ENCODE measurements around the gene PRKG1.
"Not testable (repeated sequence)": the region's sequence is repeated elsewhere in the genome, so short reads cannot be mapped to it uniquely, and the experiment has no call there.

Gene PRKG1

DNA sequence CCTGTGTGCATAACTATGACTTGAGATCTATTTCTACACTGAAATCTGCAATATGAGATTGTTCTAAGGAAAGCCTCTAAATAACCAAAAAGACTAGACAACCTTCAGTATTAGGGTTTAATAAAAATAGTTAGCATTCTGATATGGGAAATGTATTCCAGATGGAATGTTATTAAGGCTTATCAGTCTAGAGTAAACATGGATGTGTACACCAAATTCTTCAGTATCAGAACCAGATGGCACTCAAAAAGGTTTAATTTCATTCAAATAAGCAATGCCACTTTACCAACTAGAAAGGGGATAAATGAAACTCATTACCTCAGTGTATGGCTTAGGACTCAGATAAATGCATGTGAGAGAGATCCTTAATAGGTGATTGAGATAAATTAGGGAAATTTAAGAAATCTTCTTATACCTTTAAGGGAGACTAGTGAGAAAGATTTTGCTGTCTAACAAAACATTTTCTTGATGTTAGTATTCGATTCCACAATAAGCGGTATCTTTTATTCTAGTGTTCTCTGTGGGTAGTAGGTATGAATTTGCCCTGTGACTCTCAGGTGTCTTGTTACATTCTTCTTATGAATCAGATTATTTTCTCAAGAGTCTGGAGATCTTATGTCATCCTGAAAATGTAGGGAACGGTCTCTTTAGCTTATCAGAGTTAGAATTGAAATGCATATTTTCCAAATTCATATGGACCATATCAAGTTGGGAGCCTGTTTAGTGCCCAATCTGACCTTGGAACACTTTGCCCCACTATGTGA is 159.2 kb downstream of the PRKG1 start:
- no peak for DNase-seq

DNA sequence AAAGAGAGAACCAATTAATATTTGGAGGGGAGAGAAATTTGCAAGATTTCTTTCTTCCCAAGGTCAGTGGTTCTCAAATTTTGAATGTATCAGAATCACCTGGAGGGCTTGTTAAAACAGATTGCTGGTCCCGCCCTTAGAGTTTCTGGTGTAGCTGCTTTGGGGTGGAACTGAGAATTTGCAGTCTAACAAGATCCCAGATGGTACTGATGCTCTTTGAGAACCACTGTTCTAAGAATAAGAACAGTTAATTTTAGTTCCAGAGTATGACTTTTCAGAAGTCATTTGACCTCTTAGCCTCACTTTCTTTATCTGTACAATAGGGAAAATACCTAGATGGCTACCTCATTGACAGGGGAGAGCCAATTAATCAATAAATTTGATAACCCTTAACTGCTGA is 161.6 kb downstream of the PRKG1 start:
- no peak for DNase-seq

GRCh38 chr10:51239006-51239405 is 164.7 kb downstream of the PRKG1 start:
- no peak for DNase-seq

DNA sequence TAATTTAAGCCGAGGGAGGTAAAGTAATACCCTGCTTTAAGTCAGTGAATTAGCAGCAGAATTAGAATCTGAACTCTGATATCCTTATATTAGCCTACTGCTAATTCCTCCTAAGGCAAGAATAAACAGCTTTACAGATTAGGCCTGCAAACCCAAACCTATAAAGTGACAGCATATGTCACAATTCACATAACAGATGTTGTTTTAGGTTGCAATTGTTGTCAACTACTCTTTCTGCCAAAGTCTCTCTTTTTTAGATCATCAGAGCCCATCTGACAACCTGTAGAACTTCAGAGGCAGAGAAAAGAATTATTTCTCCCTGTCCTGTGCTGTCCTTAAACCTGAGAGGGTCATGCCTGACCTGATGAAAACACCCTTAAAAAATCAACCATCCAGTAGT is 167.2 kb downstream of the PRKG1 start:
- DNase-seq, result no peak

DNA sequence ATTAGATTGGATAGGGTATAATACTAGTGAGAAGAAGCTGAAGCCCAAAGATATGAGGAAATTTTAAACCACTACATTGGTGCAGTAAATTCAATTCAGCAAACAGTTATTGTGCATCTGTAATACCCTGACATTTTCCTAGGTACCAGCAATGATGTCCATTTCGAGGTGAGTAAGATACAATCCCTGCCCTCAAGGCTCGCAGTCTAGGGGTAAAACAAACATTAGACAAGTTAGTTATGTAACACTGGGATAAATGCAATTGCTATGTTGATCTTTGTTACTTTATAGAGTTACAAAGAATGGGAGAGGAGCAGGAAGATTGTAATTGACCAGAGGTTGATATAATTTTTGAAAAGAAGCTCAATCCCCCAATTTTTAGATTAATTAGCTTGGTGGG is 168.1 kb downstream of the PRKG1 start:
- DNase-seq, result no peak

DNA sequence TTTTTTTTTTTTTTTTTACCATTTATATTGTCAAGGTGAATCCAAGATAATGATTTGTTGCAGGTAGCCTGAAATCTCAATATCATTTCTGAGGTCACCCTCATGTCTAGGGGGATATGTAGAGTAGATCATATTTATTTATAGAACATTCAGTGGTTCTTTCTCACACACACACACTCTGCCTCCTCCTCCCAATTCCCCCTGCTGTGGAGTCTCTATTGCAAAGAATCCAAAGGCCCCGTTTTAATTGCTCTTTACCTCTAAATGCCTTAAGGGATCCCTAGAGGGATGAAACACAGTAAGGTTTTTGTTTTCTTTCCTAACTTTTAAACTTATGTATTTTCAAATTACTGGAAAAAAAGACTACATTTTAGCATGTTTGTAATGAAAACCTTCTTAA is 170.0 kb downstream of the PRKG1 start:
- DNase-seq, result no peak

DNA sequence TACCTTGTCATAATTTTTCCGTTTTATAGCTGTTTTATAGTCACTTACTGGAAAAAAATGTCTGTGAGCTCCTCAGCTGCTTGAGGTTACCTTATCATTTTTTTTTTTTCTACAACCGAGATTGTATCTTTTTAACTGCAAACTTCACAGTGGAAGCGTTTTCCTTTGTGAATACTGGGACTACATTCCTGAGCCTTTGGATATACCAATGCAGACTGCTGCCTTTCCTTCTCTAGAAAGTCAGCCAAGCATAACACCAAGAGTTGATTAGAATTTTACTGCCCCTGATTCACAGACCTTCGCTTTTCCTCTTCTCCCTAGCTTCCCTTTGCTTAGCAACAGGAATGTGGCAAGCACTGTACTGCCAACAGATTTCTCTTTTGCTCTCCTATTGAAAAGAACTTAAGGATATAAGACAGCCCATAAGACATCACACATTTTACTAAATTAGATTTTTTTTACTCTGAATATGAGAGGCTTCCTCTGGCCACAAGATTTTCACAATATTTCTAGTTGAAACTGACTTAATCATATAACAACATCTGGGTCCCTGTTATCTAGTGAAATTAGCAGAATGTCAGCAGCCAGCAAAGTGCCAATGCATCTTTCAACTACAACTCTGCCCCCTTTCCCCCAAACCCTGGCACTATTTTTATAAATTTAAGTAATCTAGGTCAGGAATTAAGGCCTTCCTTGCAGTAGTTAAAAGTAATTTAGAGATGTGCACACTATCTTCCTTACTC is 170.6 kb downstream of the PRKG1 start:
- DNase-seq, result no peak

GRCh38 chr10:51246156-51246555 is 171.9 kb downstream of the PRKG1 start:
- no peak for DNase-seq

GRCh38 chr10:51250278-51250920 is 176.1 kb downstream of the PRKG1 start:
- no peak for DNase-seq

- DNase-seq, result no peak
Measured at GRCh38 chr10:51251110-51251509, 176.8 kb downstream of the PRKG1 start.

DNA sequence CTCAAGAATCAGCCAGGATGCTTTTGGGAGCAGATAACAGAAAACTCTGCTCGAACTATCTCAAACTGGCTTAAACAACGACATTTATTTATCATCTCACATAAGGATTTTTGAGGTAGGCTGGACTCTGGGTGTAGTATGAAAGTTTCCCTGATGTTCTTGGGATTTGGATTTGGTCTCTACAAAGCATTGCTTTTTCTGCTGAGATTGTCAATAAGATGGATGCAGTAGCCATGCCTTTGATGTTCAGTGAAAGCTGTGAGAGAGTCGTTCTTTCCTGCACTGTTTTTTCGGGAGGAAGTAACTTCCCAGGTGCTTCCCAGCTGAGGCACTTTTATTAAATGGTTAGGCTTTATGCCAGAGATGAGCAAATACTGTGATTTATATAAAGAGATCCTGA is 181.1 kb downstream of the PRKG1 start:
- DNase-seq, result no peak

DNA sequence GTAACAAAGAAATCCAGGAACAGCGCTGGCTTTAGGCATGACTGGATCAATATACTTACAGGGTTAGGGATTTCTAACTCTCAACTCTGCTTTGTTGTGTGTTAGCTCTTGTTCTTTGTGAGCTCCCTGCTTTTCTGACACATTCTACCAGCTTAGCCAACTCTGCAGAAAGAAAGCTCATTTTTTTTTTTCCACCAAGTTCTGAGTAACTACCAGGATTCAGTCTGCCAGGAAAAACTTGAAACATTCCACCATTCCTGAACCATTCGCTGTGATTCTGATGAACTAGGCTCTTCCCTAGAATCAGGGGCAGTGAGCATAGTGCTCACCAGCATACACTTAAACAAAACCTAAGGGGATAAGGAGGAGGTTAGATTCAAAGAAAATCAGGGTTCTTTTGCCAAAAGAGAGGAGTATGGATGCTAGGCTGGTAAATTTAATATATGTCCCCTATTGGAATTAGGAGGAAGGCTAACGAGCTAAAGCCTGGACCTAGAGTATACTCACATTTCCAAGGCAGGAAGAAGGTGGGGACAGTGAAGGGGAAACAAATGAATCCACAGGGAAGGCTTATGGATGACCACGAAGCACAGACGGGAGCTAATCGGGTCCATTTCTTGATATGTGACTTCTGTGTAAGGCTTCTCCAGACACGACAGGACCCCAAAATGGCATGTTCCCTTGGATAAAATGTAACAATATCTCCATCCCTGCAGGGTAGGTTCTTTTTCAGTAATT is 183.4 kb downstream of the PRKG1 start:
- no peak for DNase-seq

DNA sequence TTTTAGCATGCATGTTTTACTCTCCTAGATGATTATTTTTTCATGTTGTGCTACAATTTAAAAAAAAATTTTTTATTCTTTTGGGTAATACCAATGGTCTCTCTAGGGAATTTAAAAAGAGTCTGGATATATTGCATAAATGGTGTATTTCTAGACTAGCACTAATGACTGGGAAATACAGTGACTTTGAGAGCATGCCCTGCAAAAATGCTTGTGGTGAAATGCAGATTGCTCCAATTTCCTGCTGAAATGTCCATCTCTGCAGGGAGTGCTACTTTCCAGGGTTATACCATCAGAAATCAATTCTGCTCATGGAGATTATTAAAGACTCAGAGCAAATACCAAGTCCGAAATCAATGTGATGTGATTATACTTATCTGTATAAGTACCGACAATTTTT is 186.1 kb downstream of the PRKG1 start:
- DNase-seq, result no peak

DNA sequence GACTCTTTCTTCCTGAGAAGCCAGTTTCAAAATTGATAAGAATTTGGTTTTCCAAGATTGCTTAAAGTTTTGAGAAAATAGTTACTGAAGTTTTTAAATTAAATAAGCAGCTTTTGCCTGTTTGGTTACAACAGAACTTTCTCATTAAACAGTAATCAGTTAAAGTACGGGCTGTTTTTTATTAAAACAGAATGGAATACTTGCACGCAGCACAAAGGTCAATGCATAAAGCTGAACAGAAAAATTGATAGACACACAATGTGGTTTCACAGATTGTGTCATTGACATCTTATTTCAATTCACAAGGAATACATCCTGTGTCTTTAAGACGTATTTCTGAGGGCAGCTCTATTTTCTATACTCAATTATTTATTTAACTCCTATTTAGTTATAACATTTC is 192.2 kb downstream of the PRKG1 start:
- DNase-seq, result no peak

- DNase-seq, result not testable (repeated sequence)
Measured at GRCh38 chr10:51267980-51268570, 193.8 kb downstream of the PRKG1 start.

DNA sequence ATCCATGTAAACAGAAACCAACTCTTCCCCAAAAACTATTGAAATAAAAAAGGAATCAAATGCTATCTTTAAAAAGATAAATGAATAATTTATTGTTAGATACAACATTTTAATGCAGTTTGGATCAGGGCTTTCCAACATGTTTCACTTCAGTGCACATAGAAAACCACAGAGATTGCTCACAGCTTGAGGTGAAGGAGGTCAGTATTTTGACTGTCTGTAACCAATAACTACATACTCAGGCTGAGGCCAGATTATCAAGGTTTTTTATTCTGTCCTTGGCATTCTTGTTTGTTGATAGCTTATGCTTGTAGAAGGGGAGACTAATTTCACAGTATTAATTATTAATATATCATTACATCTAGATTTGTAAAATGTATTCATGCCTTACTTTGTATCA is 195.5 kb downstream of the PRKG1 start:
- no peak for DNase-seq

DNA sequence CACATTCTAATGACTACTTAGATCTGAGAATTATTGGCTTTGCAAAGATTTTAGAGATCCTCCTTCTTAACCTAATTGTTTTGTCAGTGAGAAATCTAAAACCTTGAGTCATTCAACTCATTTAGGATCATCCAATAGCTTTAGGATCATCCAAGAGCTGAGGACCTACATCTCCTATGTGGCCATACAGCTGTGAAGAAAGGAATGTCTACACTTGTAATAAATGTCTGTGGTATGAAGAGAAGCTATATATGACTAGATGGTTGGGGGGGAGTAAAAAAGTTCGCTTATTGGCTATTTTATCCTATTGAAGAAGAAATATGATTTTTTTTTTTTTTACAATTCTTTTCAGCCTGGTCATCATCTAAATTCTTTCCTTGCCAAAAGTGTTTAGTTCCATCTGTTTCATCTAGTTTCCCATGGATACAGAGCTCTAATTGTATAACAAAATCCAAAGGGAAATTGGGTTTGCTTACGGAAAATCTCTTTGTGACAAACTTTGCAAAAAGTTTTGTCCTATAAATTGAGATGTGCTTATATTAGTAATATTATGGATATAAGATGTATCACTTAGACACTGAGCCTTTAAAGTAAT is 196.7 kb downstream of the PRKG1 start:
- no peak for DNase-seq

DNA sequence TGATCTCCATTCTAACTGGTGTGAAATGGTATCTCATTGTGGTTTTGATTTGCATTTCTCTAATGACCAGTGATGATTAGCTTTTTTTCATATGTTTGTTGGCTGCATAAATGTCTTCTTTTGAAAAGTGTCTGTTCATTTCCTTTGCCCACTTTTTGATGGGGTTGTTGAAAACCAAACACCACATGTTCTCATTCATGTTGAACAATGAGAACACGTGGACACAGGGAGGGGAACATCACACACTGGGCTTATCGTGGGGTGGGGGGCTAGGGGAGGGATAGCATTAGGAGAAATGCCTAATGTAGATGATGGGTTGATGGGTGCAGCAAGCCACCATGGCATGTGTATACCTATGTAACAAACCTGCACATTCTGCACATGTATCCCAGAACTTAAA is 197.8 kb downstream of the PRKG1 start:
- not testable (repeated sequence) for DNase-seq

GRCh38 chr10:51272555-51272954 is 198.3 kb downstream of the PRKG1 start:
- DNase-seq, result no peak

DNA sequence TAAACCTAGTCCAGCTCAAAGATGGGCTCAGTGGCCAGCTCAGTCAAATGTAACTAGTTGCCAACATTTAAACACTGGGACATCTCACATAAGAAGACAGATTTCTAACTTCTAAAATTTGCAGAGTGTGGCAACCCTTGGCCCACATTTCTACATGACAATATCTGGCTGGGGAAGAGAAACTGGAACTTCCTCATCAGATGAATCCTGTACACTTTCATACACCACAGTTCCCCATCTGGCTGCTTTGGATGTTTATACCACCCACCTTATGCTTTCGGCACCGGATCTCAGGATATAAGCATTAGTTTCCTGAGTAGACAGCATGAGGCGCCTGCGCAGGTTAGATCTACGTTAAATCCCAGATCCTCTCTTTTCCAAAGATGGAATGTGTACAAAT is 199.3 kb downstream of the PRKG1 start:
- DNase-seq, result no peak

DNA sequence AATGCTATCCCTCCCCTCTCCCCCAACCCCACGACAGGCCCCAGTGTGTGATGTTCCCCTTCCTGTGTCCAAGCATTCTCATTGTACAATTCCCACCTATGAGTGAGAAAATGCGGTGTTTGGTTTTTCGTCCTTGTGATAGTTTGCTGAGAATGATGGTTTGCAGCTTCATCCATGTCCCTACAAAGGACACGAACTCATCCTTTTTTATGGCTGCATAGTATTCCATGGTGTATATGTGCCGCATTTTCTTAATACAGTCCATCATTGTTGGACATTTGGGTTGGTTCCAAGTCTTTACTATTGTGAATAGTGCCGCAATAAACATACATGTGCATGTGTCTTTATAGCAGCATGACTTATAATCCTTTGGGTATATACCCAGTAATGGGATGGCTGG is 201.8 kb downstream of the PRKG1 start:
- not testable (repeated sequence) for DNase-seq

- DNase-seq, result not testable (repeated sequence)
Measured at GRCh38 chr10:51281387-51281786, 207.1 kb downstream of the PRKG1 start.

- DNase-seq, result no peak
Measured at GRCh38 chr10:51285601-51286000, 211.3 kb downstream of the PRKG1 start.

Measured in activated CD4-positive, CD25-positive, alpha-beta regulatory T cell (primary cell).